Lung (tissue), 12 donors: ENCODE measurements around the gene B4GALNT2. TPM values are rescaled to one million over a fixed set of nuclear protein-coding genes. Genes with fewer than 3 reads are reported as not detected.
A peak's percentile ranks its signal among the peaks of the same experiment; 100 is the strongest.

Experiments
- ATAC-seq: fragments of 200-7000 bp; cut with Tn5 transposase; one replicate; pipeline ENCODE4 v1.9.1; 2020; ENCODE audit warnings: moderate number of reproducible peaks; ENCODE audit not compliant: insufficient read depth, low FRiP score
- DNase-seq, 3 donors: peaks; one replicate each; pipeline ENCODE4 v3.0.0-alpha.2; 2013 to 2017
- H3K27ac ChIP-seq, 2 donors: one replicate each; pipeline ENCODE4 v1.5.1; 2013; ENCODE audit warnings: mild to moderate bottlenecking in 2 of 2, moderate library complexity in 2 of 2, control low read depth in 1 of 2, inconsistent platforms in 1 of 2, low read depth in 1 of 2, low read length in 1 of 2
- H3K27me3 ChIP-seq, 3 donors: one replicate each; pipeline ENCODE4 v1.5.1; 2013; ENCODE audit warnings: low read length in 2 of 3; ENCODE audit not compliant: control insufficient read depth in 3 of 3, insufficient read depth in 3 of 3
- H3K36me3 ChIP-seq, 4 donors: one replicate each; pipeline ENCODE4 v1.5.1; 2013; ENCODE audit warnings: low read length in 4 of 4, mild to moderate bottlenecking in 1 of 4, moderate library complexity in 1 of 4; ENCODE audit not compliant: control insufficient read depth in 4 of 4, insufficient read depth in 4 of 4
- H3K4me1 ChIP-seq, 5 donors: one replicate each; pipeline ENCODE4 v1.5.1; 2013; ENCODE audit warnings: low read length in 5 of 5, mild to moderate bottlenecking in 2 of 5, moderate library complexity in 1 of 5; ENCODE audit not compliant: control insufficient read depth in 5 of 5, insufficient read depth in 5 of 5
- H3K4me3 ChIP-seq: one replicate; pipeline ENCODE4 v1.5.1; 2013; ENCODE audit warnings: mild to moderate bottlenecking, control low read depth, moderate library complexity
- H3K9ac ChIP-seq, 2 donors: one replicate each; pipeline ENCODE4 v1.5.1; 2013; ENCODE audit warnings: low read length in 2 of 2, control low read depth in 1 of 2; ENCODE audit not compliant: insufficient read depth in 1 of 2
- H3K9me3 ChIP-seq, 4 donors: one replicate each; pipeline ENCODE4 v1.5.1; 2013; ENCODE audit warnings: low read length in 3 of 4, mild to moderate bottlenecking in 1 of 4, moderate library complexity in 1 of 4; ENCODE audit not compliant: control insufficient read depth in 4 of 4, insufficient read depth in 3 of 4
- CTCF ChIP-seq: IDR thresholded peaks from 2 replicates; pipeline ENCODE4 v1.5.1; 2012; ENCODE audit warnings: mild to moderate bottlenecking; ENCODE audit errors: control extremely low read depth, extremely low read depth
- WGBS, 2 donors: extraction: QIAGEN DNeasy Blood & Tissue Kit; methylation state at CpG; one replicate each; pipeline ENCODE4 v1.1.7; 2013; 5-methylcytosine and 5-hydroxymethylcytosine counted together
- polyA plus RNA-seq, 2 donors: library from polyadenylated mRNA; stranded (reverse); fragments of 200-250 nt; gene quantifications; one replicate each; pipeline ENCODE4 v1.2.1, GENCODE V29; 2013
- total RNA-seq, 2 donors: library from RNA; depleted of rRNA in 1 of 2; stranded (reverse); fragments of >200 nt in 1 of 2; gene quantifications; one replicate each; pipeline ENCODE4 v1.2.1, GENCODE V29; 2014 to 2021
- donor health status: control.
- donor health status: control.
- donor health status: Bipolar disorder and iron deficiency.
- donor health status: healthy.
- donor health status: DM: yes; HTN: yes; CAD: no.

The B4GALNT2 gene
- total and polyA plus RNA-seq, 4 donors, result 0.08 to 0.25 (median 0.15) TPM; not detected in 1

DNA sequence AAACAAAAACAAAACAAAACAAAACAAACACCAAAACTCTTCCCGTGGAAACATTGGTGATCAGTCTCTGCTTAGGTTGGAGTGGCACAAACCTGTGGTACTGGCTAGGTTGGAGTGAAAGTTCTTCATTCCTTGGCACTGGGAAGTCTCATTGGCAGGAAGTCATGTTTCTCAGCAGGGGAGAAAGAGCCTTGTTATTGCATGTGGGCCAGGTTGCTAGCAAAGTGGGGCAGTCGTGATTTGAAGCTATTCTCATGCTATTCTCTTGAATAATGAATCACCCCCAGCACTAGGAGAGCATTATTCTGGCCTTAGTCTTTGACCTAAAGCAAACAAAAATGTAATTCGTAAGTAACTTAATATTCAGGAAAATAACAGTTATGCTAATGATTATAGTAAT is 24.3 kb upstream of the B4GALNT2 start:
- peaks cover 0 to 4% (median 0%) of the 10 kb centered on the region in 4 donors for H3K9me3 ChIP-seq
- ATAC-seq (no peak), DNase-seq (peak in 1 of 3 donors; percentile 18)
- H3K4me3 ChIP-seq, result no peak overlapping the region
- H3K4me1 ChIP-seq, result no peaks in the 10 kb centered on the region
- 41 to 48% methylated on average over 3 of the region's 3 CpGs for WGBS, 2 donors
- H3K9ac ChIP-seq, result no peak overlapping the region
- H3K36me3 ChIP-seq, result no peaks in the 10 kb centered on the region
- no peak for TF ChIP-seq CTCF
- H3K27me3 ChIP-seq, result no peaks in the 10 kb centered on the region
- no peak overlapping the region for H3K27ac ChIP-seq

DNA sequence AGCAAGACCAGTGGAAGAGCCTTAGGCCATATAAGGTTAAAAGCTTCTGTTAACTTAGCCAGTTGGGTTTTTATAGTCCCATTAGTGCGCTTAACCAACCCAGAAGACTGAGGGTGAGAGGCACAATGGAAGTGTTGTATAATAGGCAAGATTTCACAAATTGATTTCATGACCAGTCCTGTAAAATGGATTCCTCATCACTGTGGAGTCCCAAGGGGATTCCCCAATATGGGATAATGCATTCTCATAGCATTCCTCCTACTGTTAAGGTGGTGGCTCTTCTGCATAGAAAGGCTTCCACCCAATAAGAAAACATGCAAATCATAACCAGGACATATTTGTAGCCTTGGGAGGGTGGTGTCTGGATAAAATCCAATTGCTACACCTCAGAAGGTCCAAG is 22.1 kb upstream of the B4GALNT2 start:
- no peak for ATAC-seq
- DNase-seq, result no peak
- Histone ChIP-seq H3K36me3 (no peaks in the 10 kb centered on the region), H3K27me3 (no peaks in the 10 kb centered on the region), H3K9ac (no peak overlapping the region), H3K4me1 (no peaks in the 10 kb centered on the region), H3K4me3 (no peak overlapping the region), H3K9me3 (peaks cover 0 to 4% (median 0%) of the 10 kb centered on the region in 4 donors), H3K27ac (no peak overlapping the region)
- no peak for TF ChIP-seq CTCF
- 97 to 100% methylated on average over 1 of the region's 1 CpG for WGBS, 2 donors

DNA sequence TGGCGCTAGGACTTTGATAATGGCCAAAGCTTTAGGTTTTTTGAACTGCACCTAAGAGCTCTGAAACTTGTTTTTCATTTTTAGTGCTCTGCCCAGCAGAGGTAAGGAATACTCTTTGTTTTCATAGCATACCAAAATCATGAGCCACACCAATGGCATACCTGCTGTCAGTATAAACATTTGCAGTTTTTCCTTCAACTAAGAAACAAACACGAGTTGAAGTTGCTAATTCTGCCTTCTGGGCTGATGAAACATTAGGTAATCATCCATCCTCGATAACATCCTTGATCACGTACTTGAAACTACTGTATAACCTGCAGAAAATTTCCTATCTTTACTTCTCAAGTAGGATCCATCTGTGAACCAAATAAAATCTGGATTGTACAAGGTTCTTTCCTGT is 20.6 kb upstream of the B4GALNT2 start:
- H3K27ac ChIP-seq, result no peak overlapping the region
- H3K36me3 ChIP-seq, result no peaks in the 10 kb centered on the region
- no peak for TF ChIP-seq CTCF
- H3K9me3 ChIP-seq, result peaks cover 0 to 4% (median 0%) of the 10 kb centered on the region in 4 donors
- no peaks in the 10 kb centered on the region for H3K4me1 ChIP-seq
- ATAC-seq (no peak), DNase-seq (no peak)
- H3K4me3 ChIP-seq, result no peak overlapping the region
- no peak overlapping the region for H3K9ac ChIP-seq
- H3K27me3 ChIP-seq, result no peaks in the 10 kb centered on the region
- WGBS, 2 donors, result 75 to 86% methylated on average over 4 of the region's 4 CpGs

DNA sequence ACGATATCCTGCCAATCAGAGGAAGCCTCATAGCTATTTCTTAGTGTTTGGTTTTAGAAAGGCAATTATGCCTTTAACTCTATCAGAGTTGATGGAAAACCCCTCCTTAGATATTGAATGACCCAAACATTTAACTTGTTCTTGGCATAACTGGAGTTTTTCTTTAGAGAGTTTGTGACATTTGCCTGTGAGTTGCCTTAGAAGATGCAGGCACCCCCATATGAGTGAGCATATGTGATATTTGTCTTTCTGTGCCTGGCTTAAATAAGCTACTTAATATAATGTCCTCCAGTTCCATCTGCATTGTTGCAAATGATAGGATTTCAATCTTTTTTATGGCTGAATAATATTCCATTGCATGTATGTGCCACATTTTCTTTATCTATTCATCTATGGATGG is 19.6 kb upstream of the B4GALNT2 start:
- Histone ChIP-seq H3K36me3 (no peaks in the 10 kb centered on the region), H3K27me3 (no peaks in the 10 kb centered on the region), H3K4me3 (no peak overlapping the region), H3K4me1 (no peaks in the 10 kb centered on the region), H3K27ac (no peak overlapping the region), H3K9ac (no peak overlapping the region), H3K9me3 (peaks cover 0 to 4% (median 0%) of the 10 kb centered on the region in 4 donors)
- 88 to 94% methylated on average over 1 of the region's 1 CpG for WGBS, 2 donors
- no peak for DNase-seq
- no peak for TF ChIP-seq CTCF
- ATAC-seq, result no peak
